ENCODE data around the gene YARS1. TPM values are rescaled to one million over a fixed set of nuclear protein-coding genes. Genes with fewer than 3 reads are reported as not detected.

The YARS1 gene
- polyA plus RNA-seq, 3 donors: 38.1 to 42.7 (median 39.8) TPM

GRCh38 chr1:32748348-32748747 lies 68.8 kb downstream of the YARS1 start:
- Histone ChIP-seq H3K27me3 (ENCODE audit: control insufficient read depth in 2 of 2, insufficient read depth in 2 of 2, low read length in 2 of 2) (peaks cover 0 to 2% of the 10 kb centered on the region in 2 donors), H3K79me2 (ENCODE audit: insufficient read depth, low read length) (no peaks in the 10 kb centered on the region), H4K20me1 (ENCODE audit: insufficient read depth, low read length) (peaks cover 3% of the 10 kb centered on the region), H3K4me3 (replicated peaks in 1 of 3; ENCODE audit: low read depth in 2 of 3, low read length in 3 of 3) (no peak overlapping the region), H3K27ac (ENCODE audit: low read depth in 1 of 2, low read length in 2 of 2) (no peak overlapping the region), H3K9me3 (replicated peaks in 1 of 2; ENCODE audit: control insufficient read depth in 1 of 2, insufficient read depth in 1 of 2, low read length in 2 of 2) (no peaks in the 10 kb centered on the region), H3K4me1 (ENCODE audit: control insufficient read depth in 1 of 2, insufficient read depth in 2 of 2, low read length in 2 of 2) (peaks cover 2 to 5% of the 10 kb centered on the region in 2 donors), H3K9ac (ENCODE audit: insufficient read depth, low read length, poor library complexity, severe bottlenecking) (no peak overlapping the region), H3K36me3 (replicated peaks in 1 of 2; ENCODE audit: control insufficient read depth in 1 of 2, insufficient read depth in 2 of 2, low read length in 2 of 2) (no peaks in the 10 kb centered on the region), H3K4me2 (replicated peaks; ENCODE audit: extremely low read depth, low read length, poor library complexity, severe bottlenecking) (no peak overlapping the region), H2AFZ (ENCODE audit: insufficient read depth, low read depth, low read length, poor library complexity, severe bottlenecking) (no peak overlapping the region)
- peaks cover 5 to 14% (median 7%) of the 10 kb centered on the region in 3 donors for H3K27me3 Mint-ChIP-seq (ENCODE audit: low read depth in 3 of 3)
- no peak overlapping the region for H3K4me3 Mint-ChIP-seq
- intact Hi-C loops (cut with micrococcal nuclease): no loop called here
- peaks cover 4 to 9% of the 10 kb centered on the region in 2 donors for H3K36me3 Mint-ChIP-seq
- H3K27ac Mint-ChIP-seq: peak overlapping the region in 1 of 7 donors; percentile 66
- WGBS (ENCODE audit: insufficient coverage): 93% methylated on average over 3 of the region's 4 CpGs
- peaks cover under 1% of the 10 kb centered on the region for H3K4me1 Mint-ChIP-seq
- TF ChIP-seq CTCF (IDR thresholded peaks at IDR 0.05): no peak
- DNase-seq: no peak
- peaks cover 0 to 2% (median 0%) of the 10 kb centered on the region in 7 donors for H3K9me3 Mint-ChIP-seq

GRCh38 chr1:32746130-32746529 lies 71.0 kb downstream of the YARS1 start:
- no peaks in the 10 kb centered on the region for H3K79me2 ChIP-seq (ENCODE audit: insufficient read depth, low read length)
- H3K4me1 Mint-ChIP-seq: peaks cover 15% of the 10 kb centered on the region
- intact Hi-C loops (cut with micrococcal nuclease): no loop called here
- H3K9me3 Mint-ChIP-seq: peaks cover 0 to 2% (median 0%) of the 10 kb centered on the region in 7 donors
- H4K20me1 ChIP-seq (ENCODE audit: insufficient read depth, low read length): no peaks in the 10 kb centered on the region
- no peak overlapping the region for H3K4me3 Mint-ChIP-seq
- peaks cover 0 to under 1% of the 10 kb centered on the region in 2 donors for H3K27me3 ChIP-seq (ENCODE audit: control insufficient read depth in 2 of 2, insufficient read depth in 2 of 2, low read length in 2 of 2)
- no peak overlapping the region for H3K4me2 ChIP-seq (replicated peaks; ENCODE audit: extremely low read depth, low read length, poor library complexity, severe bottlenecking)
- no peak overlapping the region for H2AFZ ChIP-seq (ENCODE audit: insufficient read depth, low read depth, low read length, poor library complexity, severe bottlenecking)
- H3K27ac ChIP-seq (ENCODE audit: low read depth in 1 of 2, low read length in 2 of 2): no peak overlapping the region
- peaks cover 15 to 21% of the 10 kb centered on the region in 2 donors for H3K4me1 ChIP-seq (ENCODE audit: control insufficient read depth in 1 of 2, insufficient read depth in 2 of 2, low read length in 2 of 2)
- no peak overlapping the region for H3K9ac ChIP-seq (ENCODE audit: insufficient read depth, low read length, poor library complexity, severe bottlenecking)
- no peaks in the 10 kb centered on the region for H3K9me3 ChIP-seq (replicated peaks in 1 of 2; ENCODE audit: control insufficient read depth in 1 of 2, insufficient read depth in 1 of 2, low read length in 2 of 2)
- H3K27me3 Mint-ChIP-seq (ENCODE audit: low read depth in 3 of 3): peaks cover 0 to 8% (median 7%) of the 10 kb centered on the region in 3 donors
- no peak for TF ChIP-seq CTCF (IDR thresholded peaks at IDR 0.05)
- 50% methylated on average over 2 of the region's 9 CpGs for WGBS (ENCODE audit: insufficient coverage)
- no peaks in the 10 kb centered on the region for H3K36me3 ChIP-seq (replicated peaks in 1 of 2; ENCODE audit: control insufficient read depth in 1 of 2, insufficient read depth in 2 of 2, low read length in 2 of 2)
- H3K36me3 Mint-ChIP-seq: peaks cover 0 to 6% of the 10 kb centered on the region in 2 donors
- no peak for DNase-seq
- H3K27ac Mint-ChIP-seq: no peak overlapping the region
- no peak overlapping the region for H3K4me3 ChIP-seq (replicated peaks in 1 of 3; ENCODE audit: low read depth in 2 of 3, low read length in 3 of 3)

Data from CD14-positive monocyte (primary cell).